Fibroblast of lung (primary cell): Measurements from ENCODE around the gene CHRNA1.

Experiments
- EZH2 ChIP-seq: IDR thresholded peaks from 2 replicates; pipeline ENCODE4 v1.5.1; 2012; ENCODE audit warnings: low read length, control low read depth, mild to moderate bottlenecking; ENCODE audit errors: missing control alignments
- TF ChIP-seq, protein P1 (sequence below), 2 donors: IDR thresholded peaks in 1 of 2; conservative IDR thresholded peaks in 1 of 2; 1 replicate in 1 of 2; 2 replicates in 1 of 2; pipeline ENCODE4 v1.5.1; 2011 to 2012; ENCODE audit warnings: low read length in 2 of 2, control low read depth in 1 of 2, inconsistent platforms in 1 of 2, low read depth in 1 of 2, mild to moderate bottlenecking in 1 of 2

DNA sequence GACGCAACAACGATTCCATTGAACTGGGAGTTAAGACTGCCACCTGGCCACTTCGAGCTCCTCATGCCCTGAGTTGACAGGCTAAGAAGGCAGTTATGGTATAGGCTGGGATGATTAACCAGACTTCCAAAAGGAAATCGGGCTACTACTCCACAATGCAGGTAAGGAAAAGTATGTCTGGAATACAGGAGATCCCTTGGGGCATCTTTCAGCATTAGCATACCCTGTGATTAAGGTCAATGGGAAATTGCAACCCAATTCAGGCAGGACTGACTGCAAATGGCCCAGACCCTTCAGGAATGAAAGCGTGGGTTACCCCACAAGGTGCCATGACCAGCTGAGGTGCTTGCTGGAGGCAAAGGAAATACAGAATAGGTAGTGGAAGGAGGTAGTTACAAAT lies 19.1 kb downstream of the CHRNA1 start:
- TF ChIP-seq, protein P1, sequence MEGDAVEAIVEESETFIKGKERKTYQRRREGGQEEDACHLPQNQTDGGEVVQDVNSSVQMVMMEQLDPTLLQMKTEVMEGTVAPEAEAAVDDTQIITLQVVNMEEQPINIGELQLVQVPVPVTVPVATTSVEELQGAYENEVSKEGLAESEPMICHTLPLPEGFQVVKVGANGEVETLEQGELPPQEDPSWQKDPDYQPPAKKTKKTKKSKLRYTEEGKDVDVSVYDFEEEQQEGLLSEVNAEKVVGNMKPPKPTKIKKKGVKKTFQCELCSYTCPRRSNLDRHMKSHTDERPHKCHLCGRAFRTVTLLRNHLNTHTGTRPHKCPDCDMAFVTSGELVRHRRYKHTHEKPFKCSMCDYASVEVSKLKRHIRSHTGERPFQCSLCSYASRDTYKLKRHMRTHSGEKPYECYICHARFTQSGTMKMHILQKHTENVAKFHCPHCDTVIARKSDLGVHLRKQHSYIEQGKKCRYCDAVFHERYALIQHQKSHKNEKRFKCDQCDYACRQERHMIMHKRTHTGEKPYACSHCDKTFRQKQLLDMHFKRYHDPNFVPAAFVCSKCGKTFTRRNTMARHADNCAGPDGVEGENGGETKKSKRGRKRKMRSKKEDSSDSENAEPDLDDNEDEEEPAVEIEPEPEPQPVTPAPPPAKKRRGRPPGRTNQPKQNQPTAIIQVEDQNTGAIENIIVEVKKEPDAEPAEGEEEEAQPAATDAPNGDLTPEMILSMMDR (conservative IDR thresholded peaks at IDR 0.05 in 1 of 2, IDR thresholded peaks at IDR 0.05 in 1 of 2; ENCODE audit: low read depth in 1 of 2, low read length in 2 of 2): no peak
- no peak for TF ChIP-seq EZH2
